Activated naive CD4-positive, alpha-beta T cell treated with anti-CD3 and anti-CD28 coated beads for 36 hours (primary cell): ENCODE measurements around the gene INSIG2. TPM values are rescaled to one million over a fixed set of nuclear protein-coding genes. Genes with fewer than 3 reads are reported as not detected.

Experiments
- CTCF ChIA-PET: fragments of 350-600 bp; sonication (Branson Sonifier 250); formaldehyde crosslinking; loops from one replicate; lab custom pipeline; 2021; ENCODE audit warnings: antibody characterized with exemption; lab: Charles Lee
- DNase-seq: peaks from one replicate; pipeline ENCODE4 v3.0.0-alpha.2; 2020
- H3K27ac Mint-ChIP-seq: one replicate; pipeline ENCODE4 v1.8.0; 2021; ENCODE audit warnings: mild to moderate bottlenecking, mixed read lengths
- H3K27me3 Mint-ChIP-seq: one replicate; pipeline ENCODE4 v1.8.0; 2021; ENCODE audit warnings: low read depth, mixed read lengths
- H3K36me3 Mint-ChIP-seq: one replicate; pipeline ENCODE4 v1.8.0; 2021; ENCODE audit warnings: low read depth, mixed read lengths
- H3K4me1 Mint-ChIP-seq: one replicate; pipeline ENCODE4 v1.8.0; 2021; ENCODE audit warnings: low read depth, mixed read lengths
- H3K4me3 Mint-ChIP-seq: one replicate; pipeline ENCODE4 v1.8.0; 2021; ENCODE audit warnings: mild to moderate bottlenecking, moderate library complexity, mixed read lengths
- H3K9me3 Mint-ChIP-seq: one replicate; pipeline ENCODE4 v1.8.0; 2021; ENCODE audit warnings: mixed read lengths
- intact Hi-C: fragments of 100-400 bp; cut with micrococcal nuclease; formaldehyde crosslinking; loops from one replicate; pipeline ENCODE4 v1.15.1; 2023
- total RNA-seq, 2 experiments: library from RNA; stranded (reverse); gene quantifications; one replicate each; pipeline ENCODE4 v1.2.3, GENCODE V29; 2021

The INSIG2 gene
- total RNA-seq, 2 experiments from 2014 or later = 14.3 to 19.3 TPM

DNA sequence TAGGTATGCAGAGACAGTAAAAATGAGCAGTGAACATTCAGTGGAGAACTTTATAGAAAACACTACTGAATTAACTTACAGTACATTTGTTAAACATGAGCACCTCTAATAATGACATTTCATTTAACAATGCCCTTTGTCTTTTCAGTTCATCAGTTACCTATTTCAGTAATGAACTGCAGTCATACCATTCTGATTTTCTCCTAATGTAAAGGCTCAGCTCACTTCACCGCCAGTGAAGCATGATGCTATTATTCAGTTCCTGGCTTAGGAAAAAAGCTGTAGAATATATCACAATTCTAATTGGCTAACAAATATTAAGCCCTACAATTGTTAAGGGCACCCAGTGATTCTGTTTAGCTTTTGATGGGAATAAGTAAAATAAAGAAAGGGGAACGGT lies 37.3 kb upstream of the INSIG2 start:
- peaks cover 2% of the 10 kb centered on the region for H3K4me1 Mint-ChIP-seq
- no peak overlapping the region for H3K27ac Mint-ChIP-seq
- no peaks in the 10 kb centered on the region for H3K36me3 Mint-ChIP-seq
- H3K9me3 Mint-ChIP-seq = no peaks in the 10 kb centered on the region
- H3K4me3 Mint-ChIP-seq = no peak overlapping the region
- intact Hi-C loops = no loop called here
- no peak for DNase-seq
- peaks cover 60% of the 10 kb centered on the region for H3K27me3 Mint-ChIP-seq
- CTCF ChIA-PET = interaction anchor here (0.7 to 1.3 kb wide), 2 partner anchors 17 to 19 kb away, joined by 4 to 7 read pairs; no protein-coding TSS in a partner anchor

DNA sequence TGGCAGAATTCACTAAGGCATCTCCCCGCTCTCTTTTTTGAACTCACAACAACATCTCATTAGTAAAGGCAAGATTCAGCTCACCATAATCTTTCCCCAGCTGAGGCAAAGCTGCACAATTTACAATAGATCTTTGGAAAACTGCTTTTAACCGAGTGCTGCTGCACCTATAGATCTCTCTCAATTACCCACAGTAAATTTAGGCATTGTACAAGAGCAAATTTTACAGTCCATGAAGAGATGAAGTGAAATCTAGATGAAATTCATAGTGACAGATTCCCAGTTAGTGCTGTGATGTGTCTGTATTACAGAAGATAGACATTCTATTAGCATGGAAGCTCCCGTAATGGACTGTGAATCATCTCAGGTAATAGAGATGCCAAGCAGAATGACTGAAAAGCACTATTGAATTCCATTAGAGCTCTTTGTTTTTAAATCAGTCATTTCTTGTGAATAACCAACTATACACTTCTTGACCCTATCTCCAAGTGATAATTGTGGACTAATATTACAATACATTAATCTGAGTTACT lies 36.4 kb upstream of the INSIG2 start:
- DNase-seq = no peak
- H3K9me3 Mint-ChIP-seq = no peaks in the 10 kb centered on the region
- peaks cover 2% of the 10 kb centered on the region for H3K4me1 Mint-ChIP-seq
- H3K27ac Mint-ChIP-seq = no peak overlapping the region
- H3K36me3 Mint-ChIP-seq = no peaks in the 10 kb centered on the region
- CTCF ChIA-PET = interaction anchor here (0.7 kb wide), 1 partner anchor 18 kb away, joined by 7 read pairs; no protein-coding TSS in a partner anchor
- intact Hi-C loops = no loop called here
- peaks cover 62% of the 10 kb centered on the region for H3K27me3 Mint-ChIP-seq
- no peak overlapping the region for H3K4me3 Mint-ChIP-seq

DNA sequence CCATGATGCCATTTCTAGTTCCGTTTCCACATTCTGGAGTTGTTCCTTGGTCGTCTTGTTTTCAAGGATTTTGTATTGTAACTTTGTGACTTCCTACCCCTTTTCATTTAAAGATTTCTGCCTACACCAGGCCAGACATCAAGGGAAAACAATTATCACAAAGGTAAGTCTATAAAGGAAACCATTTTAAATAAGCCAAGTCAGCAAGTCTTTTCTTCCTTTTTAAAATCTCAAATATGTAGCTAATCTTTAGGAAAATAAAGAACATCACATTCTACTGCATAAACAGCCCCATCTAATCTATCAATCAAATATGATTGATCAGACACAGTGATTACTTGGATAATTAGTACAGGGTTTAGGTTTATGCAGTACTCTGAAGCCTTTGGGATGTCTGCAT lies 35.8 kb upstream of the INSIG2 start:
- intact Hi-C loops = no loop called here
- CTCF ChIA-PET = interaction anchor here (0.8 kb wide), 1 partner anchor 19 kb away, joined by 6 read pairs; no protein-coding TSS in a partner anchor
- Mint-ChIP-seq H3K9me3 (no peaks in the 10 kb centered on the region), H3K27me3 (peaks cover 61% of the 10 kb centered on the region), H3K4me1 (no peaks in the 10 kb centered on the region), H3K4me3 (no peak overlapping the region), H3K36me3 (no peaks in the 10 kb centered on the region), H3K27ac (no peak overlapping the region)
- no peak for DNase-seq

DNA sequence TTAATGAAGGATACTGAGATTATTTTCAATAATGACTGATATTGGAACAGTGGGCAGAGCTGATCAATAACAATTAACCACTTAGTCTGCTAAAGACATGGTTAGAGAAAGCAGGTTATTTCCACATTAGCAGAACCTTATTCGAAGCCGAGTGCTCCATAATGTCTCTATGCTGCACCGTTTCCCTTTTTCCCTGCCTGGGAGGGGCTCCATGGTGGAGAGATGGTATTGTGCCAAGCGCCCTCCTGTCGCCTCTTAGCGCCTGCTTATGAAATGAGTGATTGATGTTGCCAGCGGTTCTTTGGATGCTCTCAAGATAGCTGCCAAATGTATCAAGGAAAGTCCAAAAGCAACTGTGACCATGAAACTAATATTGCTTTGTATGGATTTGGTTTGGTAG lies 34.6 kb upstream of the INSIG2 start:
- CTCF ChIA-PET = interaction anchor here (0.7 kb wide), 1 partner anchor 584 kb away, joined by 3 read pairs; no protein-coding TSS in a partner anchor
- H3K27ac Mint-ChIP-seq = no peak overlapping the region
- H3K4me3 Mint-ChIP-seq = no peak overlapping the region
- intact Hi-C loops = no loop called here
- DNase-seq = no peak
- H3K36me3 Mint-ChIP-seq = no peaks in the 10 kb centered on the region
- no peaks in the 10 kb centered on the region for H3K9me3 Mint-ChIP-seq
- no peaks in the 10 kb centered on the region for H3K4me1 Mint-ChIP-seq
- H3K27me3 Mint-ChIP-seq = peaks cover 53% of the 10 kb centered on the region

DNA sequence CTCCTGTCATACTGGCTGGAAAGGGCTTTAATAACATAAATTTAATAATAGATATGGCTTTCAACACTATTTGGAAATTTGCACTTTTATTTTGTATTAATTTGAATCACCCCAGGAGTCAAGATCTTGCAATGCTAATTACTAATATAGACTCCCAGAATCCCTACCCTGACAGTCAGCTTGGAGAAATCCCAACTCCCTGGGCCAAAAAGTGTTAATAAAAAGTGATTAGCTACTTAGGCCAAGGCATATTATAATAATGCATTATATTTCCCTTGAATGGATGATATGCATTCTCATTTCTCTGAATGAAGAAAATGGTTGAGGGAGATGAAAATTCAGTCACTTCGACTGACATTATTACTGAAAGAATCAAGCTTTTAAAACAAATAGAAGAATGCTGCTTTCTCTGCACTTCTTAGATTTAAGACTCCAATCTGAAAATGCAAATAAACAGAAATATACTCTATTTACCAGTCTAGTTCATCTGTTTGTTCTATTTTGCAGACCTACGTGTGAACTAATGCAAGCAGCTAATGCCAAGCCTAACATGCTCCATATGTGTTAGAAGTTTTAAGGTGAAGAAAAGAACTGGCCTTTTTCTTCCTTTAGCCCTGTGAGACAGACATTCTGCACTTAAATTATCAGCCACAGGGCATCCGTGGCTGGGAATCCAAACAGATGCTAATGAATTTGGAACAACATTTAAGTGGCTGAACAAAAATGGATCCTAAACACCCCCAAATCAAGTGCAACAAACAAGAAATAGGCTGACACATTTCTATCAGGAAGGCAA lies 33.9 kb upstream of the INSIG2 start:
- no peak for DNase-seq
- Mint-ChIP-seq H3K9me3 (no peaks in the 10 kb centered on the region), H3K27ac (no peak overlapping the region), H3K36me3 (no peaks in the 10 kb centered on the region), H3K4me3 (no peak overlapping the region), H3K4me1 (no peaks in the 10 kb centered on the region), H3K27me3 (peaks cover 53% of the 10 kb centered on the region)
- CTCF ChIA-PET = interaction anchor here (0.7 kb wide), 1 partner anchor 584 kb away, joined by 3 read pairs; no protein-coding TSS in a partner anchor
- intact Hi-C loops = no loop called here

DNA sequence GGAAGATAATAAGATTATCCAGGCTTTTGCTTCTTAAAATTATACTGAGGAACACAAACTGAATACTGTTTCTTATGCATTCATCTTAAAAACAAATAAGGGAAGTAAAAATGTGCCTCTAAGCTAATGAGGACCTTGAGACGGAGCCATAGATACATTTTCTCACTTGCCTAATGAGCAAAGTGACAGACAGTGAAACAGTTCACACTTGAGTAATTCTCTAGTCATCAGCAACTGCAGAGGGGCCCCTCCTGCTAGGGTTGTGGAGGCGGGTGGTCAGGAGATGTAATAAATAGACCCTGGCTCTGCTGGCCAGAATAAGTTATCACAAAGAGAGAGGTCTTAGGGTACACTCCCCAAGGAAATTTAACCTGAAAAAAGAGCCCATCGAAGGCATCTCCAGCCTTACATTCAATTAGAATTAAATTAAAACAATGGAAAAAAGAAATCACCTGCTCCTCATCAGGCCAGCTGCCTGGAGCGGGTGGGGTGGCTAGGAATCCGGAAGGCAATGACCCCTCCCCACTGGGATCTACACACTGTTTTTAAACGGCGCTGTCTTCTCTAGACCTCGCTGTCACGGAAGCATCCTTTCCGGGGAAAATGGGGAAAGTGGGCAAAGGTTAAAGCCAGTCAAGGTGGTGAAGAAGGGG lies 32.6 kb upstream of the INSIG2 start:
- Mint-ChIP-seq H3K4me3 (no peak overlapping the region), H3K27ac (no peak overlapping the region), H3K36me3 (no peaks in the 10 kb centered on the region), H3K9me3 (no peaks in the 10 kb centered on the region), H3K4me1 (peaks cover 7% of the 10 kb centered on the region), H3K27me3 (peaks cover 46% of the 10 kb centered on the region)
- CTCF ChIA-PET = interaction anchor here (1.0 kb wide), 1 partner anchor 9 kb away, joined by 3 read pairs; no protein-coding TSS in a partner anchor
- no peak for DNase-seq
- intact Hi-C loops = no loop called here

DNA sequence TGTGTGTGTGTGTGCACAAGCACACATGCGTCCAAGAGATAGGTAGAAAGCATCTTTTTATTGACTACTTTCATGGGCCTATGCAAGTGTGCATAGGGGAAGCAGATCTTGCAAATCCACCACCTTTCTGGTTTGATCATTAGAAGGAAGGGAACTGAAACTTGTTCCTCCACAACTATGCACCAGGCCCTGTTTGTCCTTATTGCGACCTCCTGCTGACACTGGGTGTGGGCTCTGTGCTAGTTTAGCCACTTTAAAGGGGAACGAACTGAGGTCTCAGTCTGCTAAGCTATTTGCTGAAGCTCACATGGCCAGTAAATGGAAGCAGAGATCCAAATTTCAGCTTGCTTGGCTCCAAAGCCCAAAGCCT lies 32.1 kb upstream of the INSIG2 start:
- DNase-seq = no peak
- Mint-ChIP-seq H3K27ac (no peak overlapping the region), H3K4me3 (no peak overlapping the region), H3K4me1 (peaks cover 7% of the 10 kb centered on the region), H3K27me3 (peaks cover 43% of the 10 kb centered on the region), H3K9me3 (no peaks in the 10 kb centered on the region), H3K36me3 (no peaks in the 10 kb centered on the region)
- CTCF ChIA-PET = interaction anchor here (1.0 kb wide), 1 partner anchor 9 kb away, joined by 3 read pairs; no protein-coding TSS in a partner anchor
- intact Hi-C loops = no loop called here

DNA sequence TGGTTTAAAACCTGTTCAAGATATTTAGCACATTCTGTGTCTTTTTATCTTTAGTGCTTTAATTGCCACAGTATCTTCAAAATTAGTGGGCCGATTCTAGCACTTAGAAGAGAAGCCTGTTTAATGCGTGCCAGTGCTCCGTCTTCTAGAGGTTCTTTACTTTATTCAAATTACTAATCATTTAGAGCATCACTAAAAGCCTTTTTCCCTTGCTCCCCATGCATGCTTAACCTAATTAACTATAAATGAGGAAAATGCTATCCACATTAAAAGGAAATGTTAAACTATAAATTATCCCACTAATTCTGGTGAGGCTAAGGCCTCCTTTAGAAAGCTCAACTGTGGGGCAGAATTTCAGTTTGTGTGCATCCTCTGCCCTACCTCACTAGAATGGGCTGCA lies 31.5 kb upstream of the INSIG2 start:
- Mint-ChIP-seq H3K36me3 (no peaks in the 10 kb centered on the region), H3K27ac (no peak overlapping the region), H3K9me3 (no peaks in the 10 kb centered on the region), H3K27me3 (peaks cover 45% of the 10 kb centered on the region), H3K4me1 (peaks cover 7% of the 10 kb centered on the region), H3K4me3 (no peak overlapping the region)
- DNase-seq = no peak
- CTCF ChIA-PET = no interaction called here
- intact Hi-C loops = no loop called here

DNA sequence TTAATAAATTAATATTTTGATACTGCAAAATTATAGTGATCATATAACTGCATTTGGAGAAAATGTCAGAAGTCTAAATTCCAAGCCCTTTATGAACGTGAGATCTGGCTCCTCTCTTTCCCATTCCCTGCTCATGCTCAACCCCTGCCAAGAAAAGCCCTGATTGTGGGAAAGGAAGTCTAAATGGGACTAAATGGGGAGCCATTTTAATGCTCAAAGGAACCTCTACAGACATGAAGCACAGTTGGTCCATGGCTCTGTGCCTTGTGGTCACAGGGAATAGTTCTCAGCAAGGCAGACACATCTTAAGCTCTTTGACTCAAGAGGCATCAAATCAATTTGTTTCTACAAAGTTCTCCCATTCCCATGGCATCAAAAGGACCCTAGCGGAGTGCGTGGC lies 29.3 kb upstream of the INSIG2 start:
- intact Hi-C loops = no loop called here
- H3K4me3 Mint-ChIP-seq = no peak overlapping the region
- no peak for DNase-seq
- no peaks in the 10 kb centered on the region for H3K36me3 Mint-ChIP-seq
- no peak overlapping the region for H3K27ac Mint-ChIP-seq
- CTCF ChIA-PET = interaction anchor here (1.5 kb wide), 1 partner anchor 12 kb away, joined by 5 read pairs; no protein-coding TSS in a partner anchor
- H3K4me1 Mint-ChIP-seq = peaks cover 7% of the 10 kb centered on the region
- no peaks in the 10 kb centered on the region for H3K9me3 Mint-ChIP-seq
- H3K27me3 Mint-ChIP-seq = peaks cover 41% of the 10 kb centered on the region

DNA sequence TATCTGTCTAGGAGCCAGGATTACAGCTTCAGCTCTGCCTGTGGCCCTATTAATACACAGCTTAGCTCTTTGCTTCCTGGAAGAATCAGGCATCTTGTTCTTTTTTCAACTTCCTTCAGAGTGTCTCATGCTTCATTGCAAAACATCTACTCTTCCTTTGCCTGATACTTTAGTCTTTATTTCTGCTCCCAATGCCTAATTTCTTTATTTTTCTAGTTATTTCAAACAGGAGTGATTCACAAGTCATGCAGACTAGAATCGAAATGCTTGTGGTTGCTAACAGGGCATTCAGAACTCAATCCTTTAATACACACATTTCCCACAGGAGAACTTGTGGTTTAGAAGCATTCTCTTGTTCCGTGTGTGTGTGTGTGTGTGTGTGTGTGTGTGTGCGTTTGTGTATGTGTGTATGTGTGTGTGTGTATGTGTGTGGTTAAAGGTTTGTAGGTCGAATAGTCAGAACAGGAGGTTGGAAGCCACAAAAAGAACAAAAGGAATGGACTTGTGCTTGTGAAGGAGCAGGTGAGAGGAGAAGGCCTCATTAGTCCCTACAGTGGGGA lies 28.3 kb upstream of the INSIG2 start:
- DNase-seq = peak; percentile 5
- no peak overlapping the region for H3K4me3 Mint-ChIP-seq
- CTCF ChIA-PET = interaction anchor here (0.8 to 2.4 kb wide), 4 partner anchors 13 to 56 kb away, joined by 3 to 7 read pairs (median 6); no protein-coding TSS in a partner anchor
- no peaks in the 10 kb centered on the region for H3K36me3 Mint-ChIP-seq
- H3K9me3 Mint-ChIP-seq = no peaks in the 10 kb centered on the region
- peak overlapping the region; percentile 11 for H3K27ac Mint-ChIP-seq
- intact Hi-C loops = no loop called here
- peaks cover 37% of the 10 kb centered on the region for H3K27me3 Mint-ChIP-seq
- H3K4me1 Mint-ChIP-seq = peaks cover 7% of the 10 kb centered on the region

DNA sequence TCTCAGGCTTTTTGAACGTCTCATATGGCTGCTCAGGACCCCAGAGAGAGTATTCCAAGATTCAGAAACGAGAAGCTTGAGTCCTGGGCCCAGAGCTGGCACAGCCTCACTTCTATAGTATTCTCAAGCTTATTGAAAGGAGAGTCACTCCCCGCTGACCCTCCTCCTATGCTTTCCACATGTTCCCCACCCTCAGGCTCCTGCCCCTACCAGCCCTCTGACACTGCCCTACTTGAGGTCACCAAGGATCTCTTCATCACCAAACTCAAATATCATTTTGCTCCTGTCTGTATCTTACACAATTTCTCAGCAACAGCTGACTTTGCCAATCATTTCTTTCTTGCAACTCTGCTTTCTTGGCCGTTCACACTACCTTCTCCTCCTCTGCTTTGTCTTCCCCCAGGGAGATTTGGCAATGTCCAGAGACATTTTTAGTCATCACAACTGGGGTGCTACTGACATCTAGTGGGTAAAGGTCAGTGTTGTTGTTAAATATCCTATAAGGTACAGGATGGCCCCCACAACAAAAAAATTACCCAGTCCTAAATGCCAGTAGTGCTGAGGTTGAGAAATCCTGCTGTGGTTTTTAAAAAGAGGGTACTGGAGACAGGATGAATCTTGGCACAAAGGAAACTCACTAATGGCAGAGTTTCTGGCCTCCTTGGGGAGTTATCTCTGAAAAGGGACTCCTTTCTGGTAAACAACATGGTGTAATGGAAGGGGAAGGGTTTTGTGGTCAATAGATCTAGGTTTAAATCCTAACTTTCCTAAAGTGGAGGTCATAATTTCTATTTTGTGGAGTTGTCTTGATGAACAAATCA lies 26.9 kb upstream of the INSIG2 start:
- no peak overlapping the region for H3K4me3 Mint-ChIP-seq
- intact Hi-C loops = no loop called here
- H3K27ac Mint-ChIP-seq = no peak overlapping the region
- H3K27me3 Mint-ChIP-seq = peaks cover 25% of the 10 kb centered on the region
- CTCF ChIA-PET = interaction anchor here (0.8 to 2.4 kb wide), 4 partner anchors 14 to 58 kb away, joined by 3 to 7 read pairs (median 6); no protein-coding TSS in a partner anchor
- H3K36me3 Mint-ChIP-seq = no peaks in the 10 kb centered on the region
- peaks cover 7% of the 10 kb centered on the region for H3K4me1 Mint-ChIP-seq
- DNase-seq = no peak
- no peaks in the 10 kb centered on the region for H3K9me3 Mint-ChIP-seq
